K562 (cell line): Measurements from ENCODE around the gene ZFAND3. TPM values are rescaled to one million over a fixed set of nuclear protein-coding genes. Genes with fewer than 3 reads are reported as not detected.

Experiments used
- ATAC-seq: fragments of 200-7000 bp; cut with Tn5 transposase; 3 replicates; pipeline ENCODE4 v1.9.1; 2020; ENCODE audit warnings: moderate library complexity
- BruUV-seq: library from RNA; stranded (reverse); fragments of 400-500 nt; replicated peaks from 2 replicates; lab custom pipeline; 2021; lab: Mats Ljungman, UMichigan
- CTCF ChIA-PET: fragments of 300-600 bp; formaldehyde crosslinking; extraction: SDS; loops from one replicate; lab custom pipeline; 2021; ENCODE audit warnings: low intra/inter-chr PET ratio; lab: Yijun Ruan, JAX
- POLR2A ChIA-PET: fragments of 300-600, 350-650 bp; sonication (Branson Sonifier 250); formaldehyde crosslinking; extraction: SDS; loops from one replicate; lab custom pipeline; 2021; ENCODE audit warnings: antibody characterized with exemption, inconsistent platforms; lab: Yijun Ruan, JAX
- DNase-seq, 4 experiments: peaks; one replicate each; pipeline versions ENCODE4 v3.0.0 to v3.0.0-alpha.2; 2011 to 2018; ENCODE audit warnings: low spot score in 3 of 4, mixed read lengths in 3 of 4; ENCODE audit errors: extremely low read depth in 1 of 4
- FAIRE-seq: peaks from 2 replicates; lab custom pipeline; 2011; peaks lifted over from hg19 to GRCh38; lab: Jason Lieb, UNC
- H2AFZ ChIP-seq: 2 replicates; pipeline ENCODE4 v1.6.0; 2011; ENCODE audit warnings: low read depth, low read length, control low read depth, inconsistent platforms
- H3K27ac ChIP-seq: fragments of 200-600 bp; 3 replicates; pipeline ENCODE4 v1.8.0; 2011; ENCODE audit warnings: low read depth, mild to moderate bottlenecking, control low read depth, inconsistent platforms, low read length, moderate library complexity, mixed read lengths; ENCODE audit errors: extremely low read depth
- H3K27me3 ChIP-seq, 2 experiments: fragments of 300-600 bp in 1 of 2; 2 replicates in 1 of 2; 3 replicates in 1 of 2; pipeline versions ENCODE4 v1.6.0 to v1.8.0; 2011; ENCODE audit warnings: inconsistent platforms in 2 of 2, low read length in 2 of 2, mild to moderate bottlenecking in 1 of 2, mixed read lengths in 1 of 2, moderate library complexity in 1 of 2; ENCODE audit not compliant: control insufficient read depth in 2 of 2, insufficient read depth in 2 of 2
- H3K36me3 ChIP-seq: fragments of 300-600 bp; 3 replicates; pipeline ENCODE4 v1.8.0; 2011; ENCODE audit warnings: mild to moderate bottlenecking, low read length, inconsistent platforms; ENCODE audit not compliant: control insufficient read depth, insufficient read depth
- H3K4me1 ChIP-seq, 2 experiments: fragments of 200-600 bp in 1 of 2; replicated peaks in 1 of 2; 2 replicates in 1 of 2; 3 replicates in 1 of 2; pipeline versions ENCODE4 v1.5.1 to v1.8.0; 2011; ENCODE audit warnings: inconsistent platforms in 2 of 2, low read length in 2 of 2, mild to moderate bottlenecking in 1 of 2, mixed read lengths in 1 of 2, moderate library complexity in 1 of 2; ENCODE audit not compliant: control insufficient read depth in 2 of 2, insufficient read depth in 2 of 2
- H3K4me2 ChIP-seq: 2 replicates; pipeline ENCODE4 v1.6.1; 2011; ENCODE audit warnings: low read length, control low read depth, inconsistent platforms, mixed read lengths; ENCODE audit not compliant: insufficient read depth
- H3K4me3 ChIP-seq: fragments of 200-600 bp; sonication (generic), shearing (Covaris generic); 2 replicates; pipeline ENCODE4 v1.5.1; 2016; ENCODE audit warnings: control low read depth, inconsistent platforms
- H3K79me2 ChIP-seq: fragments of 200-600 bp; 3 replicates; pipeline ENCODE4 v1.8.0; 2011; ENCODE audit warnings: low read length, inconsistent platforms; ENCODE audit not compliant: control insufficient read depth, insufficient read depth
- H3K9ac ChIP-seq, 2 experiments: 2 replicates each; pipeline versions ENCODE4 v1.6.0 to v1.6.1; 2011; ENCODE audit warnings: low read depth in 2 of 2, low read length in 2 of 2, control low read depth in 1 of 2, inconsistent platforms in 1 of 2, mild to moderate bottlenecking in 1 of 2, mixed read lengths in 1 of 2; ENCODE audit not compliant: insufficient read depth in 1 of 2
- H3K9me1 ChIP-seq: one replicate; pipeline ENCODE4 v1.6.0; 2011; ENCODE audit warnings: inconsistent platforms, mild to moderate bottlenecking, low read length, moderate library complexity; ENCODE audit not compliant: control insufficient read depth, insufficient read depth
- H3K9me3 ChIP-seq: replicated peaks from 2 replicates; pipeline ENCODE4 v1.5.1; 2011; ENCODE audit warnings: low read depth, low read length, inconsistent platforms; ENCODE audit not compliant: control insufficient read depth, insufficient read depth
- H4K20me1 ChIP-seq: replicated peaks from 2 replicates; pipeline ENCODE4 v1.6.1; 2011; ENCODE audit warnings: low read length, inconsistent platforms, mixed read lengths; ENCODE audit not compliant: control insufficient read depth, insufficient read depth
- CTBP1 ChIP-seq: fragments of 450-650 bp; IDR thresholded peaks from 2 replicates; pipeline ENCODE4 v1.6.1; 2016; ENCODE audit warnings: borderline replicate concordance
- HDAC6 ChIP-seq: IDR thresholded peaks from 2 replicates; pipeline ENCODE4 v1.6.1; 2012; ENCODE audit warnings: low read depth, mild to moderate bottlenecking, control low read depth, inconsistent platforms, low read length, moderate library complexity
- JUN ChIP-seq, 2 experiments: sonication (generic) in 1 of 2; formaldehyde crosslinking in 1 of 2; IDR thresholded peaks; 2 replicates each; pipeline versions ENCODE4 v1.6.1 to v1.8.0; 2012 to 2022; ENCODE audit warnings: borderline replicate concordance in 2 of 2, mild to moderate bottlenecking in 2 of 2, improper control_type of control experiment in 1 of 2, low read depth in 1 of 2, low read length in 1 of 2, missing genetic modification reagents in 1 of 2
- NUFIP1 ChIP-seq: fragments of 450-650 bp; IDR thresholded peaks from 2 replicates; pipeline ENCODE4 v1.6.1; 2018; ENCODE audit not compliant: partially characterized antibody
- ZFP1 ChIP-seq: fragments of 450-650 bp; formaldehyde crosslinking; IDR thresholded peaks from 2 replicates; pipeline ENCODE4 v1.4.0; 2020; ENCODE audit warnings: mild to moderate bottlenecking, mixed read lengths
- WGBS: fragments of 100-300 bp; shearing (Covaris generic); methylation state at CpG from one replicate; pipeline ENCODE4 v1.1.6; 2016; ENCODE audit warnings: low coverage, mixed read lengths; ENCODE audit not compliant: insufficient coverage; ENCODE audit errors: missing lambda C conversion rate; 5-methylcytosine and 5-hydroxymethylcytosine counted together
- in situ Hi-C: fragments of 300-500 bp; cut with MboI; formaldehyde crosslinking; loops from 4 replicates; pipeline ENCODE4 v1.15.0; 2018; ENCODE audit warnings: inconsistent platforms, mixed read lengths
- intact Hi-C: fragments of 100-400 bp; cut with micrococcal nuclease; formaldehyde crosslinking; loops from 2 replicates; pipeline ENCODE4 v1.14.2; 2022
- polyA plus RNA-seq, 8 experiments: library from polyadenylated mRNA; depleted of rRNA in 4 of 8; stranded (reverse) in 5 of 8; unstranded in 3 of 8; fragments of >200 nt; fragmentation: Nextera tagmentation in 2 of 8; fragmentation: Illumina TruSeq in 1 of 8; extraction: Ambion mirVana in 2 of 8; extraction: Trizol in 1 of 8; gene quantifications; 2 replicates each; pipeline versions ENCODE4 v1.2.1 to v1.2.3, GENCODE V29; 2011 to 2014; ENCODE audit warnings: inconsistent platforms in 1 of 8, missing spikeins in 1 of 8
- total RNA-seq, 7 experiments: library from RNA; depleted of rRNA in 6 of 7; stranded (reverse); fragments of >200 nt in 6 of 7; fragmentation: Illumina TruSeq in 2 of 7; extraction: Trizol in 2 of 7; gene quantifications; 2 replicates each; pipeline versions ENCODE4 v1.2.1 to v1.2.3, GENCODE V29; 2011 to 2021; ENCODE audit warnings: low replicate concordance in 1 of 7
- TF ChIP-seq, protein P1 (sequence below): sonication (generic); formaldehyde crosslinking; IDR thresholded peaks from 2 replicates; pipeline ENCODE4 v1.8.0; 2023; ENCODE audit warnings: missing genetic modification reagents, mild to moderate bottlenecking, borderline replicate concordance
- TF ChIP-seq, protein P2 (sequence below): sonication (generic); formaldehyde crosslinking; IDR thresholded peaks from 2 replicates; pipeline ENCODE4 v1.8.1; 2022; ENCODE audit warnings: missing genetic modification reagents

ZFAND3 gene
- total and polyA plus RNA-seq, 9 of the 15 experiments (the other 6 are each of a cell fraction or from before 2014, with no cell fraction given) = 0.81 to 26.6 (median 11.8) TPM

DNA sequence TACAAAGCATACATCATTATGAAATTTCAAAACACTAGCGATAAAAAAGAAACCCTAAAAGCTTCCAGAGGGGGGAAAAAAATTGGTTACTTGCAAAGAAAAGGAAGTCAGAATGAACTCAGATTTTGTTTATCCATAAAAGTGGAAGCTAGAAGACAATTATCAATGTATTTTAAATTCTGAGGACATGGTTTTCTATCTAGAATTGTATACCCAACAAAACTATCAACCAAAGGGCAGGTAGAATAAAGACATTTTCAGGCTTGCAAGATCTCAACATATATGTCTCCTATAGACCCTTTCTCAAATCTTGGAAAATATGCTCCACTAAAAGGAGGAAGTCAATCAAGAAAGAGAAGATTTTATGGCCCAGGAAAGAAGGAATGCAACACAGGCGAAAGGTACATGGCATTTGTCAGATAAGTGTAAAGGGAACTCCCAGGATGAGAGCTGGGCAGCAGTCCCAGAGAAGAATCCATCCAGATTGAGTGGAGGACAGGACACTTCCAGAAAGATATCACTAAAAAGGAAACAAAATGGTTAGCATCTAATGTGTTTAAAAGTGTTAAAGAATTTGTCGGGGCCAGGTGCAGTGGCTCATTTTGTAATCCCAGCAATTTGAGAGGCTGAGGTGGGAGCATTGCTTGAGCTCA is 45.4 kb upstream of the ZFAND3 start:
- H3K9ac ChIP-seq = no peak overlapping the region
- peaks cover 26 to 44% of the 10 kb centered on the region in 2 experiments for H3K27me3 ChIP-seq
- no peak overlapping the region for H2AFZ ChIP-seq
- POLR2A ChIA-PET = interaction anchor here (0.7 to 1.3 kb wide), 3 partner anchors 9 to 44 kb away, joined by 3 to 7 read pairs (median 3); no protein-coding TSS in a partner anchor
- FAIRE-seq (peak; percentile 49), ATAC-seq (no peak), DNase-seq (no peak)
- no peak overlapping the region for H3K4me2 ChIP-seq
- BruUV-seq = no TSS peak
- in situ Hi-C loops (no loop called here), intact Hi-C loops (no loop called here)
- H3K4me3 ChIP-seq = no peak overlapping the region
- 8% methylated on average over 3 of the region's 3 CpGs for WGBS
- H3K4me1 ChIP-seq = peaks cover 0 to 4% of the 10 kb centered on the region in 2 experiments; a peak in 1 of 5 replicates
- H3K27ac ChIP-seq = no peak overlapping the region
- CTCF ChIA-PET = no interaction called here
- no peaks in the 10 kb centered on the region for H4K20me1 ChIP-seq
- H3K9me1 ChIP-seq = no peaks in the 10 kb centered on the region
- TF ChIP-seq JUN (IDR thresholded peaks at IDR 0.05; ENCODE audit: borderline replicate concordance, low read depth, low read length) = no peak
- TF ChIP-seq JUN (CRISPR knock-in tag; IDR thresholded peaks at IDR 0.05; ENCODE audit: borderline replicate concordance) = no peak
- TF ChIP-seq, protein P1, sequence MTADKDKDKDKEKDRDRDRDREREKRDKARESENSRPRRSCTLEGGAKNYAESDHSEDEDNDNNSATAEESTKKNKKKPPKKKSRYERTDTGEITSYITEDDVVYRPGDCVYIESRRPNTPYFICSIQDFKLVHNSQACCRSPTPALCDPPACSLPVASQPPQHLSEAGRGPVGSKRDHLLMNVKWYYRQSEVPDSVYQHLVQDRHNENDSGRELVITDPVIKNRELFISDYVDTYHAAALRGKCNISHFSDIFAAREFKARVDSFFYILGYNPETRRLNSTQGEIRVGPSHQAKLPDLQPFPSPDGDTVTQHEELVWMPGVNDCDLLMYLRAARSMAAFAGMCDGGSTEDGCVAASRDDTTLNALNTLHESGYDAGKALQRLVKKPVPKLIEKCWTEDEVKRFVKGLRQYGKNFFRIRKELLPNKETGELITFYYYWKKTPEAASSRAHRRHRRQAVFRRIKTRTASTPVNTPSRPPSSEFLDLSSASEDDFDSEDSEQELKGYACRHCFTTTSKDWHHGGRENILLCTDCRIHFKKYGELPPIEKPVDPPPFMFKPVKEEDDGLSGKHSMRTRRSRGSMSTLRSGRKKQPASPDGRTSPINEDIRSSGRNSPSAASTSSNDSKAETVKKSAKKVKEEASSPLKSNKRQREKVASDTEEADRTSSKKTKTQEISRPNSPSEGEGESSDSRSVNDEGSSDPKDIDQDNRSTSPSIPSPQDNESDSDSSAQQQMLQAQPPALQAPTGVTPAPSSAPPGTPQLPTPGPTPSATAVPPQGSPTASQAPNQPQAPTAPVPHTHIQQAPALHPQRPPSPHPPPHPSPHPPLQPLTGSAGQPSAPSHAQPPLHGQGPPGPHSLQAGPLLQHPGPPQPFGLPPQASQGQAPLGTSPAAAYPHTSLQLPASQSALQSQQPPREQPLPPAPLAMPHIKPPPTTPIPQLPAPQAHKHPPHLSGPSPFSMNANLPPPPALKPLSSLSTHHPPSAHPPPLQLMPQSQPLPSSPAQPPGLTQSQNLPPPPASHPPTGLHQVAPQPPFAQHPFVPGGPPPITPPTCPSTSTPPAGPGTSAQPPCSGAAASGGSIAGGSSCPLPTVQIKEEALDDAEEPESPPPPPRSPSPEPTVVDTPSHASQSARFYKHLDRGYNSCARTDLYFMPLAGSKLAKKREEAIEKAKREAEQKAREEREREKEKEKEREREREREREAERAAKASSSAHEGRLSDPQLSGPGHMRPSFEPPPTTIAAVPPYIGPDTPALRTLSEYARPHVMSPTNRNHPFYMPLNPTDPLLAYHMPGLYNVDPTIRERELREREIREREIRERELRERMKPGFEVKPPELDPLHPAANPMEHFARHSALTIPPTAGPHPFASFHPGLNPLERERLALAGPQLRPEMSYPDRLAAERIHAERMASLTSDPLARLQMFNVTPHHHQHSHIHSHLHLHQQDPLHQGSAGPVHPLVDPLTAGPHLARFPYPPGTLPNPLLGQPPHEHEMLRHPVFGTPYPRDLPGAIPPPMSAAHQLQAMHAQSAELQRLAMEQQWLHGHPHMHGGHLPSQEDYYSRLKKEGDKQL = no peak
- no peak for TF ChIP-seq CTBP1
- no peak for TF ChIP-seq NUFIP1
- TF ChIP-seq, protein P2, sequence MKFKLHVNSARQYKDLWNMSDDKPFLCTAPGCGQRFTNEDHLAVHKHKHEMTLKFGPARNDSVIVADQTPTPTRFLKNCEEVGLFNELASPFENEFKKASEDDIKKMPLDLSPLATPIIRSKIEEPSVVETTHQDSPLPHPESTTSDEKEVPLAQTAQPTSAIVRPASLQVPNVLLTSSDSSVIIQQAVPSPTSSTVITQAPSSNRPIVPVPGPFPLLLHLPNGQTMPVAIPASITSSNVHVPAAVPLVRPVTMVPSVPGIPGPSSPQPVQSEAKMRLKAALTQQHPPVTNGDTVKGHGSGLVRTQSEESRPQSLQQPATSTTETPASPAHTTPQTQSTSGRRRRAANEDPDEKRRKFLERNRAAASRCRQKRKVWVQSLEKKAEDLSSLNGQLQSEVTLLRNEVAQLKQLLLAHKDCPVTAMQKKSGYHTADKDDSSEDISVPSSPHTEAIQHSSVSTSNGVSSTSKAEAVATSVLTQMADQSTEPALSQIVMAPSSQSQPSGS (CRISPR knock-in tag) = no peak
- TF ChIP-seq HDAC6 = no peak
- peak; percentile 83 for TF ChIP-seq ZFP1 (CRISPR knock-in tag)
- TF ChIP-seq, all 486 proteins: peak for 1
- H3K79me2 ChIP-seq = no peaks in the 10 kb centered on the region
- H3K36me3 ChIP-seq = no peaks in the 10 kb centered on the region
- no peaks in the 10 kb centered on the region; the same call in 1 of the 2 replicates for H3K9me3 ChIP-seq
